Left renal cortex interstitium (tissue), 4 donors: ENCODE data around the gene UFL1. TPM values are rescaled to one million over a fixed set of nuclear protein-coding genes. Genes with fewer than 3 reads are reported as not detected.
"Not testable (repeated sequence)": the region's sequence is repeated elsewhere in the genome, so short reads cannot be mapped to it uniquely, and the experiment has no call there.

Experiments used
- DNase-seq, 4 donors: peaks; one replicate each; pipeline ENCODE4 v3.0.0-alpha.2; 2013; ENCODE audit warnings: low read depth in 4 of 4, low spot score in 2 of 4, missing footprints in 1 of 4
- polyA plus RNA-seq, 4 donors: library from polyadenylated mRNA; unstranded; fragments of 120-200 nt; gene quantifications; one replicate each; pipeline ENCODE4 v1.2.1, GENCODE V29; 2013; ENCODE audit not compliant: insufficient read length in 4 of 4

UFL1 gene
- polyA plus RNA-seq = 10 to 100 TPM; 35.8 to 45.2 (median 41.5) TPM

GRCh38 chr6:96521644-96522464, at the start of gene UFL1:
TSS of gene UFL1 (plus strand) at chr6:96521806. CDS start at chr6:96521874, 68 bp downstream.
- peak; percentile 79 to 88 (median 88) for DNase-seq

- not testable (repeated sequence) for DNase-seq
Observed at GRCh38 chr6:96472291-96472690, 49.3 kb upstream of the UFL1 start.

GRCh38 chr6:96478695-96479094, 42.9 kb upstream of the UFL1 start:
- DNase-seq = no peak

GRCh38 chr6:96491926-96492325, 29.7 kb upstream of the UFL1 start:
- DNase-seq = no peak

GRCh38 chr6:96499781-96500180, 21.8 kb upstream of the UFL1 start:
- DNase-seq = no peak

GRCh38 chr6:96502915-96503314, 18.7 kb upstream of the UFL1 start:
- DNase-seq = no peak

- DNase-seq = no peak
Observed at GRCh38 chr6:96505363-96505762, 16.2 kb upstream of the UFL1 start.

- no peak for DNase-seq
Observed at GRCh38 chr6:96509281-96509680, 12.3 kb upstream of the UFL1 start.

GRCh38 chr6:96520171-96521115, 1.2 kb upstream of the UFL1 start:
- no peak for DNase-seq

GRCh38 chr6:96521306-96521643, 331 bp upstream of the UFL1 start:
- DNase-seq = peak in 1 of 4 donors; percentile 74

GRCh38 chr6:96522465-96523009, 931 bp downstream of the UFL1 start:
- peak in 1 of 4 donors; percentile 50 for DNase-seq

- no peak for DNase-seq
Observed at GRCh38 chr6:96528193-96528592, 6.6 kb downstream of the UFL1 start.

- DNase-seq = no peak
Observed at GRCh38 chr6:96532399-96532798, 10.8 kb downstream of the UFL1 start.

GRCh38 chr6:96537726-96538125, 16.1 kb downstream of the UFL1 start:
- DNase-seq = no peak

- DNase-seq = no peak
Observed at GRCh38 chr6:96542702-96543101, 21.1 kb downstream of the UFL1 start.

GRCh38 chr6:96545882-96546281, 24.3 kb downstream of the UFL1 start:
- no peak for DNase-seq

GRCh38 chr6:96547654-96548053, 26.0 kb downstream of the UFL1 start:
- no peak for DNase-seq

GRCh38 chr6:96554558-96554957, 33.0 kb downstream of the UFL1 start:
- no peak for DNase-seq

- not testable (repeated sequence) for DNase-seq
Observed at GRCh38 chr6:96559740-96560139, 38.1 kb downstream of the UFL1 start.

GRCh38 chr6:96562886-96563285, 41.3 kb downstream of the UFL1 start, which contains the start of gene FHL5:
TSS of gene FHL5 (plus strand) at chr6:96563128. CDS start at chr6:96603614, 40,486 bp downstream.
- DNase-seq = no peak

GRCh38 chr6:96563853-96564252, 42.2 kb downstream of the UFL1 start:
- no peak for DNase-seq
